ENCODE measurements around the gene MDM2.
A peak's percentile ranks its signal among the peaks of the same experiment; 100 is the strongest.
"Not testable (repeated sequence)": the region's sequence is repeated elsewhere in the genome, so short reads cannot be mapped to it uniquely, and the experiment has no call there.

Gene MDM2

GRCh38 chr12:68796399-68796798, 11.6 kb upstream of the MDM2 start:
- no peak overlapping the region for H3K4me3 ChIP-seq (ENCODE audit: low read depth, low read length)
- H3K27ac ChIP-seq (ENCODE audit: low read depth, low read length) = no peak overlapping the region
- H3K9ac ChIP-seq (ENCODE audit: low read depth, low read length) = no peak overlapping the region
- no peaks in the 10 kb centered on the region for H3K4me1 ChIP-seq (ENCODE audit: control insufficient read depth, insufficient read depth, low read length)
- H3K36me3 ChIP-seq (ENCODE audit: control insufficient read depth, insufficient read depth, low read length) = no peaks in the 10 kb centered on the region
- H3K9me3 ChIP-seq (ENCODE audit: control insufficient read depth, insufficient read depth, low read length) = no peaks in the 10 kb centered on the region
- no peaks in the 10 kb centered on the region for H3K27me3 ChIP-seq (ENCODE audit: control insufficient read depth, insufficient read depth, low read length)

- no peak overlapping the region for H3K9ac ChIP-seq (ENCODE audit: low read depth, low read length)
- no peaks in the 10 kb centered on the region for H3K4me1 ChIP-seq (ENCODE audit: control insufficient read depth, insufficient read depth, low read length)
- no peak overlapping the region for H3K4me3 ChIP-seq (ENCODE audit: low read depth, low read length)
- H3K27me3 ChIP-seq (ENCODE audit: control insufficient read depth, insufficient read depth, low read length) = no peaks in the 10 kb centered on the region
- no peaks in the 10 kb centered on the region for H3K9me3 ChIP-seq (ENCODE audit: control insufficient read depth, insufficient read depth, low read length)
- H3K36me3 ChIP-seq (ENCODE audit: control insufficient read depth, insufficient read depth, low read length) = no peaks in the 10 kb centered on the region
- H3K27ac ChIP-seq (ENCODE audit: low read depth, low read length) = no peak overlapping the region
Observed at GRCh38 chr12:68798882-68799234, 9.1 kb upstream of the MDM2 start.

GRCh38 chr12:68800294-68800693, 7.7 kb upstream of the MDM2 start:
- Histone ChIP-seq H3K36me3 (ENCODE audit: control insufficient read depth, insufficient read depth, low read length) (no peaks in the 10 kb centered on the region), H3K4me1 (ENCODE audit: control insufficient read depth, insufficient read depth, low read length) (peaks cover 9% of the 10 kb centered on the region), H3K9me3 (ENCODE audit: control insufficient read depth, insufficient read depth, low read length) (no peaks in the 10 kb centered on the region), H3K4me3 (ENCODE audit: low read depth, low read length) (no peak overlapping the region), H3K9ac (ENCODE audit: low read depth, low read length) (no peak overlapping the region), H3K27me3 (ENCODE audit: control insufficient read depth, insufficient read depth, low read length) (no peaks in the 10 kb centered on the region), H3K27ac (ENCODE audit: low read depth, low read length) (no peak overlapping the region)

- not testable (repeated sequence) for H3K27me3 ChIP-seq (ENCODE audit: control insufficient read depth, insufficient read depth, low read length); H3K27ac ChIP-seq (ENCODE audit: low read depth, low read length); H3K4me3 ChIP-seq (ENCODE audit: low read depth, low read length); H3K9ac ChIP-seq (ENCODE audit: low read depth, low read length); H3K36me3 ChIP-seq (ENCODE audit: control insufficient read depth, insufficient read depth, low read length); H3K9me3 ChIP-seq (ENCODE audit: control insufficient read depth, insufficient read depth, low read length)
- peaks cover 15% of the 10 kb centered on the region for H3K4me1 ChIP-seq (ENCODE audit: control insufficient read depth, insufficient read depth, low read length)
Observed at GRCh38 chr12:68801124-68801523, 6.9 kb upstream of the MDM2 start.

- peaks cover 21% of the 10 kb centered on the region for H3K4me1 ChIP-seq (ENCODE audit: control insufficient read depth, insufficient read depth, low read length)
- H3K27me3 ChIP-seq (ENCODE audit: control insufficient read depth, insufficient read depth, low read length); H3K9me3 ChIP-seq (ENCODE audit: control insufficient read depth, insufficient read depth, low read length); H3K27ac ChIP-seq (ENCODE audit: low read depth, low read length); H3K9ac ChIP-seq (ENCODE audit: low read depth, low read length); H3K4me3 ChIP-seq (ENCODE audit: low read depth, low read length); H3K36me3 ChIP-seq (ENCODE audit: control insufficient read depth, insufficient read depth, low read length): not testable (repeated sequence)
Observed at GRCh38 chr12:68802372-68802745, 5.6 kb upstream of the MDM2 start.

GRCh38 chr12:68802911-68803651, 4.9 kb upstream of the MDM2 start:
- H3K27ac ChIP-seq (ENCODE audit: low read depth, low read length); H3K27me3 ChIP-seq (ENCODE audit: control insufficient read depth, insufficient read depth, low read length); H3K36me3 ChIP-seq (ENCODE audit: control insufficient read depth, insufficient read depth, low read length); H3K9me3 ChIP-seq (ENCODE audit: control insufficient read depth, insufficient read depth, low read length); H3K9ac ChIP-seq (ENCODE audit: low read depth, low read length); H3K4me3 ChIP-seq (ENCODE audit: low read depth, low read length): not testable (repeated sequence)
- H3K4me1 ChIP-seq (ENCODE audit: control insufficient read depth, insufficient read depth, low read length) = peaks cover 21% of the 10 kb centered on the region

GRCh38 chr12:68803948-68804656, 3.9 kb upstream of the MDM2 start:
- no peak overlapping the region for H3K4me3 ChIP-seq (ENCODE audit: low read depth, low read length)
- H3K4me1 ChIP-seq (ENCODE audit: control insufficient read depth, insufficient read depth, low read length) = peaks cover 21% of the 10 kb centered on the region
- no peaks in the 10 kb centered on the region for H3K9me3 ChIP-seq (ENCODE audit: control insufficient read depth, insufficient read depth, low read length)
- H3K9ac ChIP-seq (ENCODE audit: low read depth, low read length) = no peak overlapping the region
- H3K27me3 ChIP-seq (ENCODE audit: control insufficient read depth, insufficient read depth, low read length) = no peaks in the 10 kb centered on the region
- 0 out of 2 replicates have a peak, but pooled peaks cover under 1% of the 10 kb centered on the region for H3K36me3 ChIP-seq (ENCODE audit: control insufficient read depth, insufficient read depth, low read length)
- no peak overlapping the region for H3K27ac ChIP-seq (ENCODE audit: low read depth, low read length)

- H3K27ac ChIP-seq (ENCODE audit: low read depth, low read length) = no peak overlapping the region
- H3K36me3 ChIP-seq (ENCODE audit: control insufficient read depth, insufficient read depth, low read length) = peaks cover 8% of the 10 kb centered on the region
- H3K4me1 ChIP-seq (ENCODE audit: control insufficient read depth, insufficient read depth, low read length) = peaks cover 21% of the 10 kb centered on the region
- no peaks in the 10 kb centered on the region for H3K9me3 ChIP-seq (ENCODE audit: control insufficient read depth, insufficient read depth, low read length)
- no peak overlapping the region for H3K4me3 ChIP-seq (ENCODE audit: low read depth, low read length)
- H3K9ac ChIP-seq (ENCODE audit: low read depth, low read length) = no peak overlapping the region
- H3K27me3 ChIP-seq (ENCODE audit: control insufficient read depth, insufficient read depth, low read length) = no peaks in the 10 kb centered on the region
Observed at GRCh38 chr12:68804657-68805591, 3.1 kb upstream of the MDM2 start.

- Histone ChIP-seq H3K27ac (ENCODE audit: low read depth, low read length) (no peak overlapping the region), H3K4me3 (ENCODE audit: low read depth, low read length) (no peak overlapping the region), H3K9me3 (ENCODE audit: control insufficient read depth, insufficient read depth, low read length) (no peaks in the 10 kb centered on the region), H3K4me1 (ENCODE audit: control insufficient read depth, insufficient read depth, low read length) (peaks cover 21% of the 10 kb centered on the region), H3K9ac (ENCODE audit: low read depth, low read length) (no peak overlapping the region), H3K27me3 (ENCODE audit: control insufficient read depth, insufficient read depth, low read length) (no peaks in the 10 kb centered on the region), H3K36me3 (ENCODE audit: control insufficient read depth, insufficient read depth, low read length) (peaks cover 13% of the 10 kb centered on the region)
Observed at GRCh38 chr12:68805592-68806120, 2.3 kb upstream of the MDM2 start.

GRCh38 chr12:68806488-68807237, 1.3 kb upstream of the MDM2 start:
- Histone ChIP-seq H3K4me1 (ENCODE audit: control insufficient read depth, insufficient read depth, low read length) (peaks cover 21% of the 10 kb centered on the region), H3K27ac (ENCODE audit: low read depth, low read length) (no peak overlapping the region), H3K9ac (ENCODE audit: low read depth, low read length) (no peak overlapping the region), H3K4me3 (ENCODE audit: low read depth, low read length) (peak overlapping the region; percentile 82), H3K36me3 (ENCODE audit: control insufficient read depth, insufficient read depth, low read length) (peaks cover 22% of the 10 kb centered on the region), H3K27me3 (ENCODE audit: control insufficient read depth, insufficient read depth, low read length) (no peaks in the 10 kb centered on the region), H3K9me3 (ENCODE audit: control insufficient read depth, insufficient read depth, low read length) (no peaks in the 10 kb centered on the region)

Data from HUES48 (cell line).